ENCODE results near the gene SDSL. TPM values are rescaled to one million over a fixed set of nuclear protein-coding genes. Genes with fewer than 3 reads are reported as not detected.

Gene SDSL
- total RNA-seq, 1 experiment from 2014 or later = 0.46 TPM

GRCh38 chr12:113471619-113472171 is 49.5 kb downstream of the SDSL start, which contains the start of gene LHX5:
Gene LHX5 (minus strand): TSS chr12:113471871. CDS start chr12:113471498, 373 bp downstream.
- Histone ChIP-seq H2BK120ac (ENCODE audit: low read depth, low read length, poor library complexity, severe bottlenecking) (peak within 1 kb of the TSS; percentile 82), H2AK5ac (ENCODE audit: insufficient read length, low read length) (no peak within 1 kb of the TSS), H3K4ac (ENCODE audit: low read depth, low read length) (no peak within 1 kb of the TSS), H2BK12ac (ENCODE audit: insufficient read length, low read depth, low read length) (no peak within 1 kb of the TSS), H3K56ac (ENCODE audit: insufficient read length, low read depth, low read length) (no peak within 1 kb of the TSS), H2BK5ac (ENCODE audit: insufficient read length, low read length) (no peak within 1 kb of the TSS), H4K20me1 (ENCODE audit: control insufficient read depth, insufficient read depth, insufficient read length) (no peaks in the 10 kb centered on the region), H3K23me2 (ENCODE audit: insufficient read length, low read depth, low read length, poor library complexity, severe bottlenecking) (peaks cover 27% of the 10 kb centered on the region), H3K23ac (ENCODE audit: insufficient read length, low read depth, low read length) (no peak within 1 kb of the TSS), H3K9me3 (ENCODE audit: control insufficient read depth, low read depth, low read length) (no peaks in the 10 kb centered on the region), H4K8ac (replicated peaks; ENCODE audit: insufficient read length, low read depth, low read length) (no peak within 1 kb of the TSS), H3K79me1 (ENCODE audit: insufficient read depth, low read depth, low read length, poor library complexity, severe bottlenecking) (no peaks in the 10 kb centered on the region), H3K4me1 (ENCODE audit: insufficient read depth, low read length) (no peaks in the 10 kb centered on the region; the same call in 1 of the 2 replicates), H3K27me3 (ENCODE audit: insufficient read depth, low read length) (peaks cover 97% of the 10 kb centered on the region), H4K91ac (ENCODE audit: insufficient read length, low read depth, low read length) (no peak within 1 kb of the TSS), H3K27ac (ENCODE audit: insufficient read length, low read depth, low read length) (no peak within 1 kb of the TSS), H3T11ph (ENCODE audit: low read length) (no peak within 1 kb of the TSS), H2AFZ (ENCODE audit: low read length) (no peak within 1 kb of the TSS), H3K18ac (ENCODE audit: insufficient read length, low read depth, low read length) (peak within 1 kb of the TSS; percentile 86), H2BK15ac (ENCODE audit: low read depth, low read length) (no peak within 1 kb of the TSS), H3K79me2 (ENCODE audit: insufficient read depth, low read length) (no peaks in the 10 kb centered on the region), H3K4me2 (ENCODE audit: insufficient read depth, insufficient read length, low read length) (peak within 1 kb of the TSS; percentile 79), H3K14ac (ENCODE audit: insufficient read depth, low read length) (peak within 1 kb of the TSS; percentile 89; the same call in 1 of the 2 replicates), H3K9ac (ENCODE audit: extremely low read depth, insufficient read length, low read length) (no peak within 1 kb of the TSS), H2BK20ac (ENCODE audit: low read depth, low read length, poor library complexity, severe bottlenecking) (no peak within 1 kb of the TSS), H4K5ac (ENCODE audit: insufficient read length, low read depth, low read length) (no peak within 1 kb of the TSS)
- Mint-ChIP-seq H3K4me3 (peak within 1 kb of the TSS; percentile 57 to 83), H3K27me3 (ENCODE audit: low read depth) (peaks cover 100% of the 10 kb centered on the region), H3K4me1 (peaks cover 58 to 72% of the 10 kb centered on the region in 2 experiments), H3K9me3 (peaks cover 0 to 7% of the 10 kb centered on the region in 2 experiments; a peak in 2 of 5 replicates), H3K36me3 (ENCODE audit: insufficient read depth in 1 of 3, low read depth in 3 of 3) (peaks cover 0 to 22% (median 0%) of the 10 kb centered on the region in 3 experiments; a peak in 4 of 7 replicates), H3K27ac (peak within 1 kb of the TSS; percentile 31 to 78 (median 76); a peak in 3 of 7 replicates)
- no peak for TF ChIP-seq CTCF (conservative IDR thresholded peaks at IDR 0.05)
- DNase-seq = peak; percentile 78
- WGBS (ENCODE audit: extremely low coverage, insufficient read length, low lambda C conversion rate) = no CpG with 5 or more reads among the region's 43 CpGs
